ENCODE data around the gene KLF7. TPM values are rescaled to one million over a fixed set of nuclear protein-coding genes. Genes with fewer than 3 reads are reported as not detected.
"Not testable (repeated sequence)": the region's sequence is repeated elsewhere in the genome, so short reads cannot be mapped to it uniquely, and the experiment has no call there.

KLF7 gene
- total RNA-seq, 1 donor from 2014 or later: 35.8 TPM

DNA sequence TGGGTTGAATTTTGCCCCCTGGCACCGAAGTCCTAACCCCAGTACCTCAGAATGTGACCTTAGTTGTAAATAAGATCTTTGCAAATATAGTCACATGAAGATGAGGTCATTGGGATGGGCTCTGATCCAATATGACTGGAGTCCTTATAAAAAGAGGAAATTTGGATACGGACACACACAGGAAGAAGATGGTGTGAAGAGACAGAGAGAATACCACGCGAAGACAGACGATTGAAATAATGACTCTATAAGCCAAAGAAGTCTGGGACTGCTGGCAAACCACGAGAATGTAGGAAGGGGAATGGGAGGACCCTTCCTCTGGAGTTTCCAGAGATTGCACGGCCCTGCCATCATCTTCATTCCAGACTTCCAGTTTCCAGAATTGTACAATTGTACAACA lies 127.9 kb downstream of the KLF7 start:
- H3K4me3 ChIP-seq: no peak overlapping the region

DNA sequence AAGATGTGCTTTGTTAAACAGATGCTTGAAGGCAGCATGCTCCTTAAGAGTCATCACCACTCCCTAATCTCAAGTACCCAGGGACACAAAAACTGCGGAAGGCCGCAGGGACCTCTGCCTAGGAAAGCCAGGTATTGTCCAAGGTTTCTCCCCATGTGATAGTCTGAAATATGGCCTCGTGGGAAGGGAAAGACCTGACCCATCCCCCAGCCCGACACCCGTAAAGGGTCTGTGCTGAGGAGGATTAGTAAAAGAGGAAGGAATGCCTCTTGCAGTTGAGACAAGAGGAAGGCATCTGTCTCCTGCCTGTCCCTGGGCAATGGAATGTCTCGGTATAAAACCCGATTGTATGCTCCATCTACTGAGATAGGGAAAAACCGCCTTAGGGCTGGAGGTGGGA lies 128.7 kb downstream of the KLF7 start:
- not testable (repeated sequence) for H3K9me3 ChIP-seq

More for the DNA sequence above, 127.9 kb downstream of the KLF7 start:
- intact Hi-C loops (cut with DNase I): no loop called here
- Histone ChIP-seq H3K27me3 (no peaks in the 10 kb centered on the region), H3K36me3 (no peaks in the 10 kb centered on the region), H3K9me3 (no peaks in the 10 kb centered on the region), H3K4me1 (peaks cover 7% of the 10 kb centered on the region), H3K27ac (no peak overlapping the region)
- TF ChIP-seq POLR2AphosphoS5 (IDR thresholded peaks at IDR 0.05; ENCODE audit: insufficient read depth in 1 of 2, low read depth in 1 of 2) (no peak), POLR2A (IDR thresholded peaks at IDR 0.05) (no peak)
- TF ChIP-seq, protein P1, sequence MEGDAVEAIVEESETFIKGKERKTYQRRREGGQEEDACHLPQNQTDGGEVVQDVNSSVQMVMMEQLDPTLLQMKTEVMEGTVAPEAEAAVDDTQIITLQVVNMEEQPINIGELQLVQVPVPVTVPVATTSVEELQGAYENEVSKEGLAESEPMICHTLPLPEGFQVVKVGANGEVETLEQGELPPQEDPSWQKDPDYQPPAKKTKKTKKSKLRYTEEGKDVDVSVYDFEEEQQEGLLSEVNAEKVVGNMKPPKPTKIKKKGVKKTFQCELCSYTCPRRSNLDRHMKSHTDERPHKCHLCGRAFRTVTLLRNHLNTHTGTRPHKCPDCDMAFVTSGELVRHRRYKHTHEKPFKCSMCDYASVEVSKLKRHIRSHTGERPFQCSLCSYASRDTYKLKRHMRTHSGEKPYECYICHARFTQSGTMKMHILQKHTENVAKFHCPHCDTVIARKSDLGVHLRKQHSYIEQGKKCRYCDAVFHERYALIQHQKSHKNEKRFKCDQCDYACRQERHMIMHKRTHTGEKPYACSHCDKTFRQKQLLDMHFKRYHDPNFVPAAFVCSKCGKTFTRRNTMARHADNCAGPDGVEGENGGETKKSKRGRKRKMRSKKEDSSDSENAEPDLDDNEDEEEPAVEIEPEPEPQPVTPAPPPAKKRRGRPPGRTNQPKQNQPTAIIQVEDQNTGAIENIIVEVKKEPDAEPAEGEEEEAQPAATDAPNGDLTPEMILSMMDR (IDR thresholded peaks at IDR 0.05): no peak
- DNase-seq (ENCODE audit: extremely low spot score in 2 of 2): no peak

DNA sequence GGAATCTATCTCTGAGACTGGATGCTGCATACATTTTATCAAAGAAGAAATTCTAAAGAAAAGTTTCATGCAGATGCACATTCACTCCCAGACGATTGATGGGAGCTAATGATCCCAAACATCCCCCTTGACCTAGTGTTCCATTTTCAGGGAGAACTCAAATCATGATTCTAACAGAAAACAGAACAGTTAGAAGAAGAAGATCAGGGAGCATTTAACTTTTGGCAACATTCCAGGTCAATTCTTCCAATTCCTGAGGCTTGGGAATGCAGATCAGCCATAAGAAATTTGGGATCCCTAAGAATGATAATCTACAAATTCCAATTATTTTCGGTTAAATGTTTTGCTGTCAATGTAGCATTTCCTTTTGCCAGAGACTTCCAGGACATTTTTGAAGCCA lies 129.9 kb downstream of the KLF7 start:
- Histone ChIP-seq H3K4me1 (peaks cover under 1% of the 10 kb centered on the region), H3K9me3 (no peaks in the 10 kb centered on the region), H3K27ac (no peak overlapping the region), H3K27me3 (no peaks in the 10 kb centered on the region), H3K36me3 (no peaks in the 10 kb centered on the region), H3K4me3 (no peak overlapping the region)
- no peak for DNase-seq (ENCODE audit: extremely low spot score in 2 of 2)
- TF ChIP-seq, protein P1 (IDR thresholded peaks at IDR 0.05): no peak
- TF ChIP-seq POLR2A (IDR thresholded peaks at IDR 0.05): no peak
- no peak for TF ChIP-seq POLR2AphosphoS5 (IDR thresholded peaks at IDR 0.05; ENCODE audit: insufficient read depth in 1 of 2, low read depth in 1 of 2)
- intact Hi-C loops (cut with DNase I): no loop called here

More for the DNA sequence above, 128.7 kb downstream of the KLF7 start:
- H3K4me3 ChIP-seq; H3K27ac ChIP-seq; H3K4me1 ChIP-seq; H3K36me3 ChIP-seq; DNase-seq (ENCODE audit: extremely low spot score in 2 of 2); H3K27me3 ChIP-seq; intact Hi-C loops (cut with DNase I): not testable (repeated sequence)

DNA sequence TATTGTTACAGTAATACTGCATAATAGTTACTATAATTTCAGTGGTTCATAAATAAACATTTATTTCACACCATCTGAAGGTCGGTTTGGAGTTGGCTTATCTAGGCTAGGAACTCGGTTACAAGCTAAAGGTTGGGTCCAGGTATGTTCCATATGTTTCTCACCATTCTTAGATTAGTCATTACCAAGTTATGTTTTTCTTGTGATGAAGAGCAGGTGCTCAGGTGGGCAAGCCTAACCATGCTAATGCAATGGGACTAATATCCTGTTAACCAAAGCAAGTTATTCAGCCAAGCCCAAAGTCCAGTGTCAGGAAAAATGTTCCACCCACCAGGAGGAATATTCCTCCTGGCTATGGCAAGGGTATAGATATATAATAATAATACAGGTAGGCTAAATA lies 133.3 kb downstream of the KLF7 start:
- no peak overlapping the region for H3K27ac ChIP-seq
- no peak for DNase-seq (ENCODE audit: extremely low spot score in 2 of 2)
- TF ChIP-seq, protein P1 (IDR thresholded peaks at IDR 0.05): no peak
- TF ChIP-seq POLR2AphosphoS5 (IDR thresholded peaks at IDR 0.05; ENCODE audit: insufficient read depth in 1 of 2, low read depth in 1 of 2): no peak
- no peak for TF ChIP-seq POLR2A (IDR thresholded peaks at IDR 0.05)
- no peaks in the 10 kb centered on the region for H3K36me3 ChIP-seq
- no peaks in the 10 kb centered on the region for H3K4me1 ChIP-seq
- intact Hi-C loops (cut with DNase I): no loop called here
- no peaks in the 10 kb centered on the region for H3K27me3 ChIP-seq
- no peak overlapping the region for H3K4me3 ChIP-seq
- no peaks in the 10 kb centered on the region for H3K9me3 ChIP-seq

Small RNA genes lying within 50 kb of the gene (microRNA-seq; reads per million reads assigned to microRNA genes)
- gene MIR2355 (ENCODE audit: borderline number of aligned reads, borderline replicate concordance) (6.2 reads per million, percentile 9 among the genes with 10 or more reads in this experiment), gene MIR7845 (ENCODE audit: borderline number of aligned reads, borderline replicate concordance) (not detected)

Small RNA genes lying within 50 kb of the gene (small RNA-seq; reads per million reads assigned to genes)
- gene MIR2355 (not detected), gene MIR7845 (0.43 reads per million)

Other genes starting within 250 kb of the KLF7 start
- gene CPO, start 226.4 kb downstream of the KLF7 start, total RNA-seq: not detected